Adrenal gland (tissue), 12 donors: ENCODE measurements around the gene INO80C. TPM values are rescaled to one million over a fixed set of nuclear protein-coding genes. Genes with fewer than 3 reads are reported as not detected.

Source experiments
- DNase-seq, 7 donors: peaks; one replicate each; pipeline ENCODE4 v3.0.0-alpha.2; 2019 to 2020
- H3K27ac ChIP-seq, 5 donors: fragments of 200-600 bp; sonication (generic) in 4 of 5; 1 replicate in 3 of 5; 2 replicates in 2 of 5; pipeline versions ENCODE4 v1.5.1 to v1.8.0; 2016 to 2020; ENCODE audit warnings: mild to moderate bottlenecking in 1 of 5
- H3K27me3 ChIP-seq: fragments of 200-600 bp; 2 replicates; pipeline ENCODE4 v1.8.0; 2021
- H3K36me3 ChIP-seq, 2 donors: fragments of 200-600 bp; replicated peaks in 1 of 2; 1 replicate in 1 of 2; 2 replicates in 1 of 2; pipeline versions ENCODE4 v1.5.1 to v1.8.0; 2018 to 2022
- H3K4me1 ChIP-seq, 2 donors: fragments of 200-600 bp; replicated peaks in 1 of 2; 1 replicate in 1 of 2; 2 replicates in 1 of 2; pipeline versions ENCODE4 v1.5.1 to v1.8.0; 2018 to 2021
- H3K4me3 ChIP-seq, 4 donors: fragments of 200-600 bp; sonication (generic) in 3 of 4; one replicate each; pipeline ENCODE4 v1.5.1; 2016 to 2018
- H3K9me3 ChIP-seq, 3 donors: fragments of 200-600 bp; sonication (generic) in 1 of 3; replicated peaks in 1 of 3; 1 replicate in 2 of 3; 2 replicates in 1 of 3; pipeline versions ENCODE4 v1.5.1 to v1.8.0; 2016 to 2021
- CTCF ChIP-seq, 6 experiments: fragments of 450-650 bp in 4 of 6; fragments of 200-600 bp in 2 of 6; sonication (generic) in 1 of 6; IDR thresholded peaks; 1 replicate in 5 of 6; 2 replicates in 1 of 6; pipeline versions ENCODE4 v1.5.1 to v1.8.0; 2016 to 2021; ENCODE audit warnings: antibody characterized with exemption in 6 of 6, mild to moderate bottlenecking in 2 of 6, moderate library complexity in 1 of 6
- POLR2A ChIP-seq, 2 donors: fragments of 450-650 bp; IDR thresholded peaks; one replicate each; pipeline ENCODE4 v1.6.1; 2017; ENCODE audit warnings: antibody characterized with exemption in 2 of 2, mild to moderate bottlenecking in 2 of 2, moderate library complexity in 1 of 2
- WGBS, 4 donors: extraction: QIAGEN DNeasy Blood & Tissue Kit in 2 of 4; methylation state at CpG; one replicate each; pipeline versions ENCODE4 v1.1.5 to v1.1.7; 2013 to 2017; 5-methylcytosine and 5-hydroxymethylcytosine counted together
- intact Hi-C, 2 donors: fragments of 100-400 bp; cut with DNase I; formaldehyde crosslinking; loops; one replicate each; pipeline versions ENCODE4 v1.14.1 to v1.15.0; 2022 to 2023
- polyA plus RNA-seq, 3 donors: library from polyadenylated mRNA; stranded (reverse); fragments of 200-250 nt in 2 of 3; fragments of 350-450 nt in 1 of 3; fragmentation: Illumina TruSeq in 1 of 3; extraction: RNeasy Lipid Tissue Mini Kit (QIAGEN cat#74804) in 1 of 3; gene quantifications; one replicate each; pipeline ENCODE4 v1.2.3, GENCODE V29; 2013 to 2014
- total RNA-seq, 9 donors: library from RNA; depleted of rRNA in 4 of 9; stranded (reverse); fragments of >200 nt in 4 of 9; fragments of 120-200 nt in 1 of 9; fragmentation: NEBNext Ultra II Directional in 1 of 9; extraction: Animal tissue kit (Norgen Biotek cat#: 25700) in 1 of 9; gene quantifications; one replicate each; pipeline versions ENCODE4 v1.1.0 to v1.2.4, GENCODE V29; 2013 to 2023
- donor health status: healthy with polysubstance abuse.
- donor health status: Bipolar disorder and iron deficiency.
- donor health status: DM: yes; HTN: yes; CAD: no.
- donor health status: DM: no; HTN: no; CAD: no.
- donor health status: DM: no; HTN: no; CAD: no.
- donor health status: DM: yes; HTN: yes; CAD: no.

The INO80C gene
- total and polyA plus RNA-seq, 12 donors, result 3.6 to 29.6 (median 19.6) TPM

- Histone ChIP-seq H3K36me3 (no peaks in the 10 kb centered on the region), H3K4me1 (peaks cover 0 to 8% of the 10 kb centered on the region in 2 donors), H3K27me3 (no peaks in the 10 kb centered on the region), H3K27ac (no peak overlapping the region), H3K9me3 (no peaks in the 10 kb centered on the region), H3K4me3 (no peak overlapping the region)
- WGBS, 4 donors, result 51 to 59% (median 55%) methylated on average over 7 of the region's 7 CpGs
- DNase-seq, result no peak
- intact Hi-C loops, result no loop called here
- TF ChIP-seq CTCF (IDR thresholded peaks at IDR 0.05) (no peak), POLR2A (IDR thresholded peaks at IDR 0.05) (no peak)
Measured at GRCh38 chr18:35519148-35519899, 21.6 kb upstream of the INO80C start.

GRCh38 chr18:35517715-35518114 is 20.0 kb upstream of the INO80C start:
- no peaks in the 10 kb centered on the region for H3K9me3 ChIP-seq
- intact Hi-C loops, result no loop called here
- no peak for TF ChIP-seq CTCF (IDR thresholded peaks at IDR 0.05)
- no peak overlapping the region for H3K4me3 ChIP-seq
- no peaks in the 10 kb centered on the region for H3K36me3 ChIP-seq
- H3K27ac ChIP-seq, result no peak overlapping the region
- WGBS, 4 donors, result 97 to 100% (median 98%) methylated on average over 2 of the region's 2 CpGs
- peaks cover 0 to 2% of the 10 kb centered on the region in 2 donors for H3K4me1 ChIP-seq
- H3K27me3 ChIP-seq, result no peaks in the 10 kb centered on the region
- no peak for DNase-seq

- 62 to 88% (median 78%) methylated on average over 3 of the region's 3 CpGs for WGBS, 4 donors
- Histone ChIP-seq H3K27me3 (no peaks in the 10 kb centered on the region), H3K4me1 (no peaks in the 10 kb centered on the region), H3K27ac (no peak overlapping the region), H3K9me3 (no peaks in the 10 kb centered on the region), H3K4me3 (no peak overlapping the region), H3K36me3 (no peaks in the 10 kb centered on the region)
- no peak for TF ChIP-seq CTCF (IDR thresholded peaks at IDR 0.05)
- no peak for TF ChIP-seq POLR2A (IDR thresholded peaks at IDR 0.05)
- intact Hi-C loops, result no loop called here
- no peak for DNase-seq
Measured at GRCh38 chr18:35516789-35517188, 19.0 kb upstream of the INO80C start.

- no peak for DNase-seq
- no peak overlapping the region for H3K4me3 ChIP-seq
- TF ChIP-seq POLR2A (IDR thresholded peaks at IDR 0.05), result no peak
- TF ChIP-seq CTCF (IDR thresholded peaks at IDR 0.05), result no peak
- WGBS, 4 donors, result 74 to 94% (median 86%) methylated on average over 2 to 3 of the region's 3 CpGs
- H3K36me3 ChIP-seq, result no peaks in the 10 kb centered on the region
- intact Hi-C loops, result no loop called here
- no peak overlapping the region for H3K27ac ChIP-seq
- H3K4me1 ChIP-seq, result no peaks in the 10 kb centered on the region
- no peaks in the 10 kb centered on the region for H3K9me3 ChIP-seq
- H3K27me3 ChIP-seq, result no peaks in the 10 kb centered on the region
Measured at GRCh38 chr18:35516351-35516750, 18.6 kb upstream of the INO80C start.
